Ovary (tissue), 3 donors: ENCODE data around the gene TRMT2A.

Experiments
- CTCF ChIP-seq, 3 donors: fragments of 450-650 bp in 2 of 3; fragments of 200-600 bp in 1 of 3; IDR thresholded peaks; one replicate each; pipeline versions ENCODE4 v1.5.1 to v1.8.0; 2016 to 2022; ENCODE audit warnings: antibody characterized with exemption in 3 of 3, mild to moderate bottlenecking in 1 of 3
- EP300 ChIP-seq: sonication (generic); formaldehyde crosslinking; IDR thresholded peaks from one replicate; pipeline ENCODE4 v1.6.1; 2017; ENCODE audit warnings: antibody characterized with exemption
- POLR2A ChIP-seq: fragments of 450-650 bp; IDR thresholded peaks from one replicate; pipeline ENCODE4 v1.6.1; 2017; ENCODE audit warnings: antibody characterized with exemption, mild to moderate bottlenecking, moderate library complexity
- donor health status: DM: no; HTN: no; CAD: no.

DNA sequence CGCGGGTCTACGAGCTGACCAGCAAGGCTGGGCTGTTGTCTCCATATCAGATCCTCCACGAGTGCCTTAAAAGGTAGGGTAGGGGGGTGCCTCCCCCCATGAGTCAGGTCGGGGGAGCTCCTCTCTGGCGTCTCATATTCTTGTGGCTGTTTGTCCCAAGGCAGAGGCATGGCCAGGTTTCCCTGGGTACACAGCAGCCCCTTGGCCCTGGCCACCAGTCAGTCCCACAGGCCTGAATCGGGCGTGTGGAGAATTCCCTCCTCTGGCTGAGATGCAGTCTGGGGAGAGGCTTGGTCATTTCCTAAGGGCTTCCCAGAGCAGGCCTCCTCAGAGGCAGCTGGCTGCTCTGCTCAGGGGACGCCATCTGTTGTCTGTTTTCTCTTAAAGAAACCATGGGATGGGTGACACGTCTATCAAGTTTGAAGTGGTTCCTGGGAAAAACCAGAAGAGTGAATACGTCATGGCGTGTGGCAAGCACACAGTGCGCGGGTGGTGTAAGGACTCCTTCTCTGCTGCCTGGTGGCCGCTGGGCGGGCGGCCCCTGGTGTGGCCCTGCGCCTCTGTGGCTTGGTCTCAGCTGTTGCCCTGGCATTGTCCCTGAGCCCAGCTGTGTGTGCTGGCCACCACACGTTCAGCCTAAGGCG is 10.7 kb downstream of the TRMT2A start:
- TF ChIP-seq CTCF (IDR thresholded peaks at IDR 0.05) (no peak), POLR2A (no peak), EP300 (no peak)
